Amniotic epithelial cell (primary cell): Measurements from ENCODE around the gene ADGRG3.
"Not testable (repeated sequence)": the region's sequence is repeated elsewhere in the genome, so short reads cannot be mapped to it uniquely, and the experiment has no call there.

ENCODE experiments used
- DNase-seq: peaks from one replicate; pipeline ENCODE4 v3.0.0-alpha.2; 2010; ENCODE audit warnings: low read depth

The ADGRG3 gene

DNA sequence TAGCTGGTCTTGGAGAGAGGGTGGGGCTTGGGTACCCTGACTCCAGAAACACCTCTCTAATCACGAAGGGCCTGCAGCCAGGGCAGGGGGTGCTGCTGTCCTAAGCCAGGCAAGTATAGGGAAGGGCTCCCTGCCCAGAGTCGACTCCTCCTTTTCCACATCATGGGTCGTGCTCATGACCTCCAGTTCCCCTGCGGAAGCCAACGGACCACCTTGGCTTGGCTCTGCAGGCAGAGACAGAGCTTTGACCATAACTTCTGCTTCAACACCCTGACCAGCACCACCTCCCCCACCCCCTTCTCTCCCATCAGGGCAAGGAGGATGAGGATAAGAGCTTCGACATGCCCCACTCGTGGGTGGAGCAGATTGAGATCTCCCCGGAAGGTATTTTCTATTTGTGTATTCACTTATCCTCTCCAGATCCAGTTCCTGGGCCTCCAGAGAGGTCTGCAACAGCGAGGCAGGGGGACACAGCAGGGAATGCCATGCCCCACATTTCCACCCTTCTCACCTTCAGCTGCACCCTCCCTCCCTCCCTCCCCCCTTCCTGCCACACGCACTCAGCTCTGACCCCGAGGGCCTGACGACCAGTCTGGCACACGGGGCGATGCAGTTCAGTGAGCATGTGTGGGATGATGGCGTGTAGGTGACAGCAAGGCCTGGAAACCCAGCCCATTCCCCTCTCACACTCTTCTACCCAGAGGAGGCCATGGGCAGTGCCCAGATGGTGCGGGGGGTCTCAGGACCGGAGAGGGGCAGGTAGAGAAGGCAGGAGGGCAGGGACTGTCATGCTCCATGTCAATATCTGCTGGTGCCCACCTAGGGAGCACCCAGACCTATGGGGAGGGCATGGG, 53.5 kb downstream of the ADGRG3 start:
- no peak for DNase-seq

DNA sequence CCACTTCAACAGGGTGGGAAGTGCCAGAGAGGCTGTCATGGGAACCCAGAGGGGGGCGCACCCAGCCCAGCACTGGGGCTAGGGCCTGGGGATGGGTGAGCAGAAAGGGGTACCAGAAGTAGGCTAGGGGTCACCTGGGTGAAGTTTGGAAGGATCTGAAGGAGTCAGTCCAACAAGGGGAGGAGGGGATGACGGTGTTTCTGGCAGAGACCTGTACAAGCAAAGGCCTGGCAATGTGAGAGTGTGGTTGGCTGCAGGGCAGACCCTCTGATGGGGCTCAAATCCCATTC, 54.0 kb downstream of the ADGRG3 start:
- no peak for DNase-seq

DNA sequence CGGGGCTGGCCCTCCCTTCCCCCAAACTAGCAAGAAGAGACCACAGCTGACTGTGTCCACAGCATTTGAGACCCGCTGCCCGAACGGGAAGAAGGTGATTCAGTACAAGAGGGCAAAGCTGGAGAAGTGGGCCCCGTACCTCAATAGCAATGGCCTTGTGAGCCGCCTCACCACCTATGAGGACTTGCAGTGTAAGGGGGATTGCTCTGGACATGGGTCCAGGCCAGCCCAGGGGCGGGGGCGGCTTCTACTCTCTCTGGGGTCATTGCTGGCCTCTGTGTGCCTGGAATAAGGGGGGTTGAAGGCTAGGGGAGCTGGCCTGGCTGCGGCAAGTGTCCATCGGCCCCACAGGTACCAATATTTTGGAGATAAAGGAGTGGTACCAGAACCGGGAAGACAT, 54.5 kb downstream of the ADGRG3 start:
- no peak for DNase-seq

GRCh38 chr16:57723170-57723569, 55.1 kb downstream of the ADGRG3 start:
- DNase-seq = peak; percentile 36

GRCh38 chr16:57724531-57724930, 56.4 kb downstream of the ADGRG3 start:
- DNase-seq = no peak

DNA sequence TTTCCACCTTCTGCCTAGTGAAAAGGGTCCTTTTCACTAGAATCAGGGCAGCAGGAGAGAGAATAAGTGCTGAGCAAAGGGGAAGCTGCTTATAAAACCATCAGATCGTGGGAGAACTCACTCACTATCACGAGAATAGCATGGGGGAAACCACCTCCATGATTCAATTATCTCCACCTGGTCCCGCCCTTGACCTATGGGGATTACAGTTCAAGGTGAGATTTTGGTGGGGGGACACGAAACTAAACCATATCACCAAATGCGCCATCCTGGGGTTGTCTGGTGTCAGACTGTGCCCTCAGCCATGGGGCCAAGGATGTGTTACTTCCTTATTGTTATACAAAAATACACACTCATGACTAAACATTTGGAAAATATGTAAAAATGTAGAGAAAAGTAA, 57.0 kb downstream of the ADGRG3 start:
- DNase-seq = no peak

- DNase-seq = no peak
These were observed 57.4 kb downstream of the ADGRG3 start for GRCh38 chr16:57725554-57725953.

DNA sequence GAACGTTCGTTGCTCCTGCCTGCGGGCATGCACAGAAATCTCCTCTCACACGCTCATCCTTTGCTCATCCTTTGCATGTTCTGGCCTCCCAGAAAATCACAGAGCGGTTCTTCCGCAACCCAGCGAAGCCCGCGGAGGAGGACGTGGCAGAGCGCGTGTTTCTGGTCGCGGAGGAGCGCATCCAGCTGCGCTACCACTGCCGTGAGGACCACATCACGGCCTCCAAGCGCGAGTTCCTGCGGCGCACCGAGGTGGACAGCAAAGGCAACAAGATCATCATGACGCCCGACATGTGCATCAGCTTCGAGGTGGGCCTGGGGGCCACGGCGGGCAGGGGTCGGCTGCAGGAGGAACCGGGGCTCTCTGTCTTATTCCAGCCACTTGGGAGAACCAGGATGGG, 57.9 kb downstream of the ADGRG3 start:
- DNase-seq = no peak

- DNase-seq = no peak
These were observed 58.4 kb downstream of the ADGRG3 start for GRCh38 chr16:57726433-57726947.

DNA sequence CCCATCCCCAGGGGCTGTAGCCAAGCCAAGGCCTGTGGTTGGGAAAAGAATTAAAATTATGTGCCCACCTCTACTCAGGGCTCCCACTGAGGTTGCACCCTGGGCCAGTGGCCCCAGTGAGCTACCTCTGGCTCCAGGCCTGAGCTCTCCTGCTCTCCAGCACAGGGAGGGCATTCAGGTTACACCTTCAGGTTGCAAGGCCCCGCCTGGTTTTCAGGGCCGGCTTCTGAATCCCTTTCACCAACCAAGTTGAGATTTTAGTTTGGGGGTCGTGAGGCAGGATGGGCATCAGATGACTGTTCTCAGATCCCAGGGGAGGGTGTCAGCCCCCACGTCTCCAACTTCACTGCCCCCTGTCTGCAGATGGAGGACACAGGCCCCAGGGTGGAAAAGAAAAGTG, 59.5 kb downstream of the ADGRG3 start:
- DNase-seq = no peak

GRCh38 chr16:57728336-57729181, 60.5 kb downstream of the ADGRG3 start:
- DNase-seq = no peak

- DNase-seq = no peak
These were observed 61.0 kb downstream of the ADGRG3 start for GRCh38 chr16:57729182-57729484.

DNA sequence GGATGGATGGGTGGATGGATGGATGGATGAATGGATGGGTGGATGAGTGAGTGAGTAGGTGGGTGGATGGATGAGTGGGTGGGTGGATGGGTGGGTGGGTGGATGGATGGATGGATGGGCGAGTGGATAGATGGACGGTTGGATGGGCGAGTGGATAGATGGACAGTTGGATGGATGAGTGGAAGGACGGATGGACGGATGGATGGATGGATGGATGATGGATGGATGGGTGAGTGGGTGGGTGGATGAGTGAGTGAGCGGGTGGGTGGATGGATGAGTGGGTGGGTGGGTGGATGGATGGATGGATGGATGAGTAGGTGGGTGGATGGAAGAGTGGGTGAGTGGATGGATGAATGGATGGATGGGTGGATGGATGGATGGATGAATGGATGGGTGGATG, 61.7 kb downstream of the ADGRG3 start:
- DNase-seq = not testable (repeated sequence)

GRCh38 chr16:57730771-57731730, 62.9 kb downstream of the ADGRG3 start:
- DNase-seq = no peak

GRCh38 chr16:57732037-57732436, 63.9 kb downstream of the ADGRG3 start:
- peak; percentile 64 for DNase-seq

- DNase-seq = no peak
These were observed 64.6 kb downstream of the ADGRG3 start for GRCh38 chr16:57732714-57733113.

DNA sequence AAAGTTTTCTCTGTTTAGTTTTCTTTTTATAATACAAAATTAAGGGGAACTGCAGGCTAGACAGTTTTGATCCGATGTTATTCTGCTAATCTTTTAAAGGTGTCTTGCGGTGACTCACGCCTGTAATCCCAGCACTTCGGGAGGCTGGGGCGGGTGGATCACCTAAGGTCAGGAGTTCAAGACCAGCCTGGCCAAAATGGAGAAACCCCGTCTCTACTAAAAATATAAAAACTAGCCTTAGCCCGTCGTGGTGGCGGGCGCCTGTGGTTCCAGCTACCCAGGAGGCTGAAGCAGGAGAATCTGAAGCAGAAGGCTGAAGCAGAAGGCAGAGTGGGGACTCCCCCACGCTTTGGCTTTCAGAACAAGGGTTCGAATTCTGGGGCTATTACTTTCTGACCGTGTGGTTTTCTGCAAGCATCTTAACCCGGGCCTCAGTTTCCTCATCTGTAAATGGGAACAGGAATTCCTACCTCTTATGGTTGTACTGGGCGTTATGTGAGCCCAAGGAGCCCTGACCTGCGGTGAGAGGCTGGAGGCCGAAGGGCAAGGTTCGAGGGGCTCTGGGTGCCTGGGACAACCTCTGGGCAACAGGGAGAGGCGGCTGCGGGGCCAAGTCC, 66.3 kb downstream of the ADGRG3 start:
- DNase-seq = no peak

DNA sequence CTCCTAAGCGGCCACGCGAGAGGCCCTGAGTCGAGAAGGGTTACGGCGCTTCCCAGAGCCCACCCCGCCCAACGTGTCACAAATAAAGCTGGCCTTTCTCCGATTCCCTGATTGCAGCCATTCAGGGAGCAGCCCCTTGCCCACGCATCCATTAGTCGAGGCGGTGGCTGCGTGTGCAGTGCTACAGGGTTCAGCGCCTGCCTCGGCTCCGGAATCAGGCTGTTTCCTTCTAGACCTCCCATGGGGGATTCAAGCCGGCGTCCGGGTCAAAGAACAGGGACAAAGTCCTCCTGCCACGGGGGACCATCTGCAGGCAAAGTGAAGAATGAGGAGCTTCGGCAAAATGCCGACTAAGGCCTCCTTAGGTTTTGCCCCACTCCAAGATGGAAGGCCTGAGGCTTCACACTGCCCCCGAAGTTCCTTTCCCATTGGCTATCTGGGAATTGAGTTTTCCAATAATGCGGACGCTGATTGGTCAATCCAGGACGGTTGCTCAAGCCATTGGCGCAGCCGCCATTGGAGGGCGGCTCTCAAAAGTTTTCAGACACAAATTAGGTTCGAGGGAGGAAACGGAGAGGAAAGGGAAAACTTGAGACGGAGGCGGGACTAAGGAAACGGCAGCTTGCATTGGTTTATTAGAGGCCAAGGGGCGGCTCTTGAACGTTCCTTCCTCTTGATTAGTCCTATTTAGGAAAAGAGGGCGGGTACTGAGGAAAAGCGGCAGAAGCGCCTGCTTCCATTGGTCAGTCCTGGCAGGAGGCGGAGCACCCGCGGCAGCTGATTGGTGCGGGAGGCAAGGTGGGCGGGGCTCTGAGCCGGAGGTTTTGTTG, 67.0 kb downstream of the ADGRG3 start:
- peak; percentile 100 for DNase-seq

- no peak for DNase-seq
These were observed 67.8 kb downstream of the ADGRG3 start, which contains the start of gene KATNB1 for GRCh38 chr16:57735755-57736418. TSS of gene KATNB1 (plus strand) at chr16:57735770. CDS start at chr16:57737244, 1,474 bp downstream.
